ENCODE data around the gene SRRM3.
A peak's percentile ranks its signal among the peaks of the same experiment; 100 is the strongest.

The SRRM3 gene

GRCh38 chr7:76260171-76260703 is 58.5 kb downstream of the SRRM3 start:
- no peak for DNase-seq (ENCODE audit: low read depth, low spot score)
- no peak overlapping the region for H3K4me3 ChIP-seq (ENCODE audit: low read depth, low read length)
- ChIA-PET CTCF (no interaction called here), POLR2A (interaction anchor here (0.7 kb wide), 1 partner anchor 240 kb away, joined by 3 read pairs; no protein-coding TSS in a partner anchor)
- TF ChIP-seq CTCF (IDR thresholded peaks at IDR 0.05; ENCODE audit: insufficient read depth, low read length, missing control alignments), result no peak

- no peak for TF ChIP-seq CTCF (IDR thresholded peaks at IDR 0.05; ENCODE audit: insufficient read depth, low read length, missing control alignments)
- H3K4me3 ChIP-seq (ENCODE audit: low read depth, low read length), result no peak overlapping the region
- ChIA-PET CTCF (interaction anchor here (0.6 to 4.3 kb wide), 7 partner anchors 13 to 153 kb away, joined by 3 to 53 read pairs (median 13); no protein-coding TSS in a partner anchor), POLR2A (no interaction called here)
- DNase-seq (ENCODE audit: low read depth, low spot score), result no peak
These were observed 59.6 kb downstream of the SRRM3 start for GRCh38 chr7:76261329-76261728.

- no peak for TF ChIP-seq CTCF (IDR thresholded peaks at IDR 0.05; ENCODE audit: insufficient read depth, low read length, missing control alignments)
- CTCF ChIA-PET, result interaction anchor here (1.0 to 4.3 kb wide), 17 partner anchors 9 to 153 kb away, joined by 3 to 53 read pairs (median 4); no protein-coding TSS in a partner anchor
- POLR2A ChIA-PET, result interaction anchor here (0.7 kb wide), 1 partner anchor 57 kb away, joined by 4 read pairs; no protein-coding TSS in a partner anchor
- no peak for DNase-seq (ENCODE audit: low read depth, low spot score)
- H3K4me3 ChIP-seq (ENCODE audit: low read depth, low read length), result no peak overlapping the region
These were observed 60.2 kb downstream of the SRRM3 start for GRCh38 chr7:76261931-76262330.

- ChIA-PET CTCF (interaction anchor here (0.6 to 4.3 kb wide), 31 partner anchors 8 to 225 kb away, joined by 3 to 53 read pairs (median 4); no protein-coding TSS in a partner anchor), POLR2A (interaction anchor here (1.0 kb wide), 1 partner anchor 8 kb away, joined by 3 read pairs; no protein-coding TSS in a partner anchor)
- peak; percentile 85 for TF ChIP-seq CTCF (IDR thresholded peaks at IDR 0.05; ENCODE audit: insufficient read depth, low read length, missing control alignments)
- H3K4me3 ChIP-seq (ENCODE audit: low read depth, low read length), result no peak overlapping the region
- DNase-seq (ENCODE audit: low read depth, low spot score), result no peak
These were observed 61.1 kb downstream of the SRRM3 start for GRCh38 chr7:76262683-76263402.

- H3K4me3 ChIP-seq (ENCODE audit: low read depth, low read length), result no peak overlapping the region
- no peak for TF ChIP-seq CTCF (IDR thresholded peaks at IDR 0.05; ENCODE audit: insufficient read depth, low read length, missing control alignments)
- CTCF ChIA-PET, result interaction anchor here (2.4 to 4.3 kb wide), 3 partner anchors 11 to 88 kb away, joined by 11 to 53 read pairs (median 22); no protein-coding TSS in a partner anchor
- POLR2A ChIA-PET, result no interaction called here
- no peak for DNase-seq (ENCODE audit: low read depth, low spot score)
These were observed 63.6 kb downstream of the SRRM3 start for GRCh38 chr7:76265299-76265698.
